Stimulated activated CD4-positive, alpha-beta T cell treated with anti-CD3 and anti-CD28 coated beads, TNF-alpha, amount 100 ng/mL, for 48 hours (primary cell): ENCODE results near the gene NAV2.

Experiments
- DNase-seq, 3 donors: peaks; one replicate each; pipeline ENCODE4 v3.0.0-alpha.2; 2020; ENCODE audit warnings: low read depth in 3 of 3

The NAV2 gene

GRCh38 chr11:19718951-19719350, 6.3 kb downstream of the NAV2 start:
- DNase-seq: no peak

GRCh38 chr11:19719960-19720359, 7.3 kb downstream of the NAV2 start:
- DNase-seq: no peak

GRCh38 chr11:19721176-19721575, 8.5 kb downstream of the NAV2 start:
- no peak for DNase-seq

GRCh38 chr11:19722702-19723101, 10.1 kb downstream of the NAV2 start:
- no peak for DNase-seq

- DNase-seq: no peak
Measured at GRCh38 chr11:19723572-19724342, 11.1 kb downstream of the NAV2 start.

- no peak for DNase-seq
Measured at GRCh38 chr11:19724765-19725164, 12.1 kb downstream of the NAV2 start.

GRCh38 chr11:19725379-19726079, 12.9 kb downstream of the NAV2 start:
- no peak for DNase-seq

GRCh38 chr11:19727246-19727645, 14.6 kb downstream of the NAV2 start:
- no peak for DNase-seq

- DNase-seq: no peak
Measured at GRCh38 chr11:19728436-19728835, 15.8 kb downstream of the NAV2 start.

GRCh38 chr11:19729141-19729540, 16.5 kb downstream of the NAV2 start:
- DNase-seq: no peak

- no peak for DNase-seq
Measured at GRCh38 chr11:19730373-19730772, 17.7 kb downstream of the NAV2 start.

GRCh38 chr11:19734171-19734570, 21.5 kb downstream of the NAV2 start:
- no peak for DNase-seq

GRCh38 chr11:19735157-19735908, 22.7 kb downstream of the NAV2 start:
- no peak for DNase-seq

- no peak for DNase-seq
Measured at GRCh38 chr11:19735909-19736498, 23.4 kb downstream of the NAV2 start.

GRCh38 chr11:19736831-19737230, 24.2 kb downstream of the NAV2 start:
- no peak for DNase-seq

- DNase-seq: no peak
Measured at GRCh38 chr11:19737575-19737974, 24.9 kb downstream of the NAV2 start.

GRCh38 chr11:19738124-19738523, 25.5 kb downstream of the NAV2 start:
- DNase-seq: no peak

- DNase-seq: no peak
Measured at GRCh38 chr11:19739872-19740271, 27.2 kb downstream of the NAV2 start.

GRCh38 chr11:19740586-19740985, 27.9 kb downstream of the NAV2 start:
- DNase-seq: no peak

- DNase-seq: peak; percentile 38 to 50 (median 39)
Measured at GRCh38 chr11:19742588-19743292, 30.1 kb downstream of the NAV2 start.

GRCh38 chr11:19743622-19744021, 31.0 kb downstream of the NAV2 start:
- no peak for DNase-seq

GRCh38 chr11:19744130-19744529, 31.5 kb downstream of the NAV2 start:
- no peak for DNase-seq
